Dermis blood vessel endothelial cell (primary cell): Measurements from ENCODE around the gene RNF207. TPM values are rescaled to one million over a fixed set of nuclear protein-coding genes. Genes with fewer than 3 reads are reported as not detected.

Experiments
- DNase-seq: peaks from one replicate; pipeline ENCODE4 v3.0.0; 2010
- total RNA-seq: library from RNA; depleted of rRNA; stranded (reverse); fragments of >200 nt; gene quantifications from 2 replicates; pipeline ENCODE4 v1.2.3, GENCODE V29; 2014

RNF207 gene
- total RNA-seq, 1 donor from 2014 or later, result 37.6 TPM

DNA sequence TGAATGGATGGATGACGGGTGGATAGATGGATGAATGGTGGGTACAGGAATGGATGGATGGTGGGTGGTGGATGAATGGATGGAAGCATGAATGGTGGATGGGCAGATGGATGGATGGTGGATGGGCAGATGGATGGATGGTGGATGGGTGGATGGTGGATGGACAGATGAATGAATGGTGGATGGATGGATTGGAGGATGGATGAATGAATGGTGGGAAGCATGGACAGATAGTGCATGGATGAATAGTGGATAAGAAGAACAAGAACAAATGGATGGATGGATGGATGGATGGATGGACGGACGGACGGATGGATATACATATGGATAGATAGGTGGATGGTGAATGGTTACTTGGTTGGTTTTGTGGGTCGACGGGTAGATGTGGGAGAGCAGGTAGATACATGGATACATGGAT is 30.5 kb upstream of the RNF207 start:
- DNase-seq, result no peak

DNA sequence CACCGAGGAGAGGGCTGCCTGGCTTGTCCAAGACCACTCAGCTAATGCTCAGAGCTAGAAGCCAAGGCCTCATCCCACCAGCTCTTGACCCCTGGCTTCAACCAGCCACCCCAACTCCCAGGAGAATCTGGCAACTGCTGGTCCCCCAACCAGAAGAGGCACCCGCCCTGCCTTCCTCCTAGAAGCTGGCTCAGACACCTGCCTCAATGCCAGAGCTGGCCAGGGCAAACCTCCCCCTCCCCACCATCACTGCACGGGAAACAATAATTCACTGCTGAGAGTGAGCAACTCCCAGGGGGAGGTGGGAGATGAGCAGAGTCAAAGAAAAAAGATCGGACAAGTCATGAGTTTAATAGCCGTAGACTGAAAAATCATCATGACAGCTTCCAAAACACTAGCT is 29.1 kb upstream of the RNF207 start:
- DNase-seq, result no peak

DNA sequence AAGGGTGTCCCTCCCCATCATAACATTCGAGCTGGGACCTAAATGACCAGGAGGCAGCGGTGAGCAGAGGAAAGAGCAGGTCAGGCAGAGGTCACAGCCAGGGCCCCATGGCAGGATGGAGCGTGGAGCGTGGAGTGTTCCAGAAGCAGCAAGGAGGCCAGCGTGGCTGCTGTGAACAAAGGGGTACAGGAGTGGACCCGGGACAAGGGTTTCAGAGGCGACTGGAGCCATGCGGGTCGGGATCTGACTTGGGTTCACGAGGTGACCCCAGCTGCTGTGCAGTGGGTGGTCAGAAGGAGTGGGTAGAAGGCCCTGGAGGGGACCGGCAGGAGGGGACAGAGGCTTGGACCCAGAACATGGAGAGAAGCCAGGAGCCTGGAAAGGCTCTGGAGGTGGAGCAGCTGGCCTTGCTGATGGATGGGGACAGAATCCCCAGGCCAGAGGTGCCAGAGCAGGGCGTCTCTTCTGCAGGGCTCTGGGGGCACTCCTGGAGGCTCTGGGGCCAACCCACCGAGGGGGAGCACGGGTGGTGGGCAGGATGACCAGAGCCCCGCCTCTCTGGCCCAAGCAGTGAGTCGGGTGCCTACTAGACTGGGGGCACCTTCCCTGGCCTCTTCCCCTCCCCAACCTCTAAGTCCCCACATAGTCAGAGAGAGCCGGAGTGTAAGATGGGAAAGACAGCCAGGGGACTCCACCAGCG is 28.1 kb upstream of the RNF207 start:
- DNase-seq, result no peak

DNA sequence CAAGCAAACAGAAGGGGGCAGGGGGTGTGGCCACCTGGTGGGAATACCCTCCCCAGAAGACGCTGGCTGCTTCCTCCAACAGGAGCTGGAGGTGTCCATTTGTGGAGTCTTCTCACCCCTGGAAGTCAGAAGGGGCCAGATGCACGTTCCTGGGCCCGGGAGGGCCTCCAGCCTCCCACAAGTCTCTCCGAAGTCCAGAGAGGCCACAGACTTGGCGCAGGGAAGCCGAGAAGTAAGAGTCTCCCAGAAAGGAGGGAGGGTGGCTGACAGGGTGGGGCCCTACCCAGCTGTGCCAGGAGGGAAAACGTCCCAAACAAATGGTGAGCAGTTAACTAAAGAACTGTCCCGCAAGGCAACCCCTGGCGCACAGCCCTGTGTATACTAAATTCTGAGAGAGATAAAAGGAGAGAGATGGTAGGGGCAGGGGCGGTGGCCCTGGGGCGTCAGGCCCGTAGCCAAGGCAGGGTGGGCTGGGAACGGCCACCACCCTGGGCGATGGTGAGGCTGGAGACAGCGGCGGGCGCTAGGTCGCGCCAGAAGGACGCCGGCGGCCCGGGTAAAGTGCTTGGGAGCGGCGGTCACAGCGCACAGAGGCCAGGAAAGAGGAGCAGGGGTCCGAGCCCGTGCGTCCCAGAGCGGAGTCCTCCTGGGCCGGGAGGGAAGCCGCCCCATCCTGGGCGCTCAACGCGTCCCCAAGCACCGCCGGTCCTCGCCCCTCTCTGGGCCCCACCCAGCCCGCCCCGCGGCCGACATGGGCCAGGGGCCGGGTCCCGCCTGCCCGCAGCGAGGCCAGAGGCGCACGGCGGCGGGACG is 27.0 kb upstream of the RNF207 start:
- DNase-seq, result no peak

DNA sequence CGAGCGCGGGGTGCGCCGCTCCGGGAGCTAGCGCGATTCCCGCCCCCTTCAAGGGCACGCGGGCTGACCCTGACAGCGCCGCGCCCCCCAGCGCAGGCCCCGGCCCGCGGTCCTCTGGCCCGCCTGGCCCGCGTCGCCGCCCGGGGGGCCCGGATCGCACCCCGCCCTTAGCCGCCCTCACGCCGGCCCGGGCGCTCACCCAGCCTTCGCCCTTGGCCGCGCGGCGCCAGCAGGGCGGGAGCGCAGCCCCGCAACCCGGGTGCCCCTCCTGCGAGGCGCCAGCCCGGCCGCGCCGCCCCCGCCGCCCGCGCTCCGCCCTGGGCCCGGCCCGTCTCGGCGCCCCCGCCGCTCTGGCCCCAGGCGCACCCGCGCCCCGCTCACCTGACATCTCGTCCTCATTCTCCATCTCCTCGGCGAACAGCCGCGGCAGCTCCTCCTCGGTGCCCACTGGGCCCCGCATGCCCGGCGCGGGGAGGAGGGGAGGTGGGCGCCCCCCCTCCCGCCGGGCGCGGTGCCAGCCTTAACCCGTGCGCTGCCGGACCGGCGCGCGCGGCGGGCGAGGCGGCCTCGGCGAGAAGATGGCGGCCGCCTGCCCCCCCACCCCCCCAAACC is 26.2 kb upstream of the RNF207 start:
- no peak for DNase-seq

DNA sequence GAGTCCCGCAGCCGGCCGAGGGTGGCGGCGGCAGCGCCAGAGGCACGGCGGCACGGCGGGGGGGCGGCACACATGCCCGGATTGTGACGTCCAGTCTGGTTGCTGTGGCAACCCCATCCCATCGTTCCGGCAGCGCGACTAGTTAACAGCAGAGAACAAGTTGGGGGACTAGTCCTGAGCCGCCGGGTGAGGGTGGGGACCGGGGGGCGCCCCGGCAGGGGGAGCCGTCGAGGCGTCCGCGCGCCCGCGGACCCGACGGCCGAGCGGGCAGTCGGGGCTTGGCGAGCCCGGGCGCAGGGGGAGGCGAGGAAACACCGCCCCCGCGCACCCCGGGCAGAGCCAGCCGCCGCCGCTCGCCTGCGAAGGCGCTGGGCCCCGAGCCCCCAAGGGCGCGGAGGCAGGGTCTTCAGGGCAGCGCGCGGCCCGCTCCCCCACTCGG is 25.6 kb upstream of the RNF207 start, which contains the start of gene CHD5:
TSS of gene CHD5 (minus strand) at position 54 of the 439 bp plus-strand sequence. CDS start 298 bp downstream, outside the sequence.
- no peak for DNase-seq

DNA sequence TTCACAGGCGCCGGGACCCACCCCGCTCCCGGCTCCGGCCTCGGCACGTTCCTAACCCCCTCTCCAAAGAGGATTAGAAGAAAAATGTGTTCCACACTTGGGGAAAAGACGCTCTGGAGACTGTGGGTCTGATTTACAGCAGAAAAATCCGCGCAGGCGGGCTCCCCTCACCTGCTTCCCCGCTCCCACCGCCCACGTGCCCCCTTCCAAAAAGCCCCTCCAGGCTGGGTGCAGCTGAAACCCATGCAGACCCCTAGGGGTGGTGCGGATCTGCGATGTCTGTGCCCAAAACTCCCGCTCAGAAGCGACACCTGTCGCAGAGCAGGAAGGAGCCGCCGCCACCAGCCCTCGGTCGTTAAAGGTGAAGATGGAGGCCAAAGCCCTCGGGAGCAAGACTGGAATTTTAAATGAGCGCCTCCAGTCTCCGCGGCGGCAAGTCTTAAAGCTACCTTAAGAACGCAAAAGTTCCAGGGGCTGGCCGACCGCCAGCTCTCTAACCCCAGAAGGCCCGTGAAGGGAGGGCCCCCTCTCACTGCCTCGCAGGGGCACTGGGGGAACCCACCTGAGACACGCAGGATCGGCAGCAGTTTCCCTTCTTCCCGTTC is 25.1 kb upstream of the RNF207 start:
- DNase-seq, result no peak

GRCh38 chr1:6181347-6181770 is 24.6 kb upstream of the RNF207 start:
- DNase-seq, result no peak

GRCh38 chr1:6183520-6183989 is 22.4 kb upstream of the RNF207 start:
- no peak for DNase-seq

DNA sequence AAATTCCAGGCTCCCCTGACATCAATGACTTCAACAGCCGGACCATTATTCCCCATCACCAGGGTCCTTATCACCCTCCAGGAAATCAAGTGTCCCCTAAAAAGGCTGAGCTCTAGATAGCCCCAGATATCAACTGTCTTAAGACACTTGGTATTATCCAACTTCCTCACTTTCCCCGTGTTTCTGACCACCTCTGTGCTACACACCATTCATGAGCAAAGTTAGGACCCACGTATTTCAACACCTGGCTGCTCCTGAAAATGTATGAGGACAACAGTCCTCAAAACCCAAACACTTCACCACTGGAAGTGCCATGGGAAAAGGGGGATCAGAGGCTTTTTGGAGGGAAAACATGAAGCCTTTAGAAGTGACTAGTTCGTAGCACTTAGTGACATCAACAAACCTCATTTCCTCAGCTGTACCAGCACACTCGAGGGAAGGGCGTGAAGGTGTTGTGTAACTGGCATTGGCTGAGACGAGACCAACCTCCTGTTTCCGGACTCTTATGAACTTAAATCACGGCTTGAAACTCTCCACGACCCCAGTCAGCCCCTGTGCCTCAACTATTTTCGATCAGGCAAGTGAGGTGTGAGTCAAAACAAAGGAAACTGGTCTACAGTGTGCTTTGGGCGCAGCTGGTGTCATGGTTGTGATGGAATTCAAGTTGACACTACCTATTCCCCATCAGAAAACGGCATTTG is 21.7 kb upstream of the RNF207 start:
- DNase-seq, result no peak

DNA sequence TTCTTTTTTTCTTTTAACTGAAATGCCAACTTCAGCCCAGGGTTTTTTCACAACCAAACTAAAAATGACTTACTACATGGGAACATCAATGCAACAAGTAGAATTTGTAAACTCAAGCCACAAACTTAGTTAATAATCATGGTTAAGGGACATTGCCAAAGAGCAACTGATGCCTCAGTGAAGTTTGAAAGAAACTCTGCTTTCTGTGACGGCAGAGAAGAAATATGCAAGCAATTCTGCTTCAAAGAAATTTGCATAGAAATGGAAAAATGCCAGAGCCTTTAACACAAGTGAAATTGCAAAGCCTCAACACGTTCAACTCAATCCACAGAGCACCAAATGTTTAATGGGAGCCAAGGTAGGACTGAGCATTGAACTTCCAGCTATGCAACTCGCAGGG is 20.8 kb upstream of the RNF207 start:
- no peak for DNase-seq

GRCh38 chr1:6185635-6186382 is 20.1 kb upstream of the RNF207 start:
- DNase-seq, result peak; percentile 65

GRCh38 chr1:6188466-6188865 is 17.5 kb upstream of the RNF207 start:
- no peak for DNase-seq

GRCh38 chr1:6191968-6192367 is 14.0 kb upstream of the RNF207 start:
- no peak for DNase-seq

GRCh38 chr1:6197746-6198427 is 8.0 kb upstream of the RNF207 start:
- DNase-seq, result no peak

DNA sequence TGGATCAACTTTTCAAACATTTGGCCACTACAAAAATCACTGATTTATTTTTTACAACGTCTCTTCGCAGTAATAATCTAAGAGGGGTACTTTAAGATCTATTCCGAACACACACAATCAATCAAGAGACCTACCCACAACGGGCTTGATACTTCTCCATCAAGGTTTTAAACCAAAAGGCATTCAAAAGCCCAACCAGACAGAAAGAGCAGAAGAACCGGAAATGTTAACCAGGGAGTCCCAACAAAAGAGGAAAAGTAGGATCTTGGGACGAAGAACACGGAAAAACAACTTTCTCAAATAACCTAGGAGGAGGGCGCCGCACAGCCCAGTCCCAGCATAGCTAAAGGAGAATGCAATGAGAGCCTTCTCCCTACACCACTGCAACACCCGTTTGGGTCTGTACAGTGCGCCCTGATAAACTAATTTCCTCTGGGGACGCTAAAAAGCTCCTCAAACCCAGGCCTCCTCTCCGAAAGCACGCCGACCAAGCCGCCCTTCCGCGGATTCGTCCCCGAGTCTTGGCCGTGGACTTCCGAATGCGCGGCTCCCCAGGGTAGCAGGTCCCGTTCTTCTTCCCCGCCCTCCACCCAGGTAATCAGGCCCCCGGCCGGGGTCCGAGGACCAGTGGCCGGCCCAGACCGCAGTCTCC is 7.1 kb upstream of the RNF207 start:
- peak; percentile 46 for DNase-seq

- peak; percentile 100 for DNase-seq
Measured at GRCh38 chr1:6199298-6200187, 6.4 kb upstream of the RNF207 start, which contains the start of gene RPL22. RPL22 (minus strand) TSS chr1:6199595; CDS start chr1:6199573, 22 bp downstream.

DNA sequence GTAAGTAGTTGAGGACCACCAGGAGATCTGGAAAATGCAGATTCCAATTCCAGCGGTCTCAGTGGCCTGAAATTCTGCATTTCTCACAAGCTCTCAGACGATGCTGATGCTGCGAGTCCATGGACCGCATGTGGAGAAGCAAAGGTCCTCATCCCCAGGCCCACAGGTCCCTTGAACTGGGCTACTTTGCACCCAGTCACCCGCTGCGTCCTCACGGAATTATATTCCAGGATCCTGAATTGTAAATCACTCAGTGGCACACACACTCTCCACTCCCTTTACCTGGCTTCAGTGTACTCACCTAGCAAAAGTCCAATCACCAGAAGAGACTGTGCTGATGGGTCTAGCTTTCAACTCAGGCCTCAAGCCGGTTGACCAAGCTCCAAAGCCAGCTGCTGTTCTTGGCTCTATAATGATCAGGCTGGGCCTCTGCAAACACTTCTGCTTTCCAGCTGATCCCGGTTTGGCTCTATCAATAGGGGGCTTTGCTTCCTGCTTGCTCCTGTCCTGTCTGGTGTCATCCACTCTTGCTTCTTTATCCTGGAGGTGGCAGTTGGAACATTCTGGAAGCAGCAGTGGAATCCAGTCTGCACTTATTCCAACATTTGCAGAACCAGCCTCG is 5.6 kb upstream of the RNF207 start:
- no peak for DNase-seq

- DNase-seq, result no peak
Measured at GRCh38 chr1:6202256-6202655, 3.7 kb upstream of the RNF207 start.
